ENCODE measurements around the gene ZXDA.

GRCh38 chrX:57902633-57903032, 7.6 kb downstream of the ZXDA start:
- TF ChIP-seq POLR2A (IDR thresholded peaks at IDR 0.05) (no peak), CTCF (IDR thresholded peaks at IDR 0.05) (no peak)

All from esophagus squamous epithelium (tissue), 4 donors.